A673 (cell line): ENCODE data around the gene FHIT. TPM values are rescaled to one million over a fixed set of nuclear protein-coding genes. Genes with fewer than 3 reads are reported as not detected.

Source experiments
- BruUV-seq: library from RNA; stranded (reverse); fragments of 400-500 nt; replicated peaks from 2 replicates; lab custom pipeline; 2021; lab: Mats Ljungman, UMichigan
- CTCF ChIA-PET: fragments of 300-600 bp; sonication (Branson Sonifier 250); formaldehyde crosslinking; loops from one replicate; lab custom pipeline; 2022; ENCODE audit warnings: antibody characterized with exemption; lab: Charles Lee
- POLR2A ChIA-PET: fragments of 300-600 bp; sonication (Branson Sonifier 250); formaldehyde crosslinking; loops from one replicate; lab custom pipeline; 2022; ENCODE audit warnings: antibody characterized with exemption; ENCODE audit not compliant: low non-redundant PET; lab: Charles Lee
- DNase-seq: peaks from one replicate; pipeline ENCODE4 v3.0.0-alpha.2; 2015; ENCODE audit warnings: low spot score
- H3K27ac ChIP-seq: fragments of 200-600 bp; sonication (generic); 2 replicates; pipeline ENCODE4 v1.5.1; 2016; ENCODE audit warnings: mixed run types, low read depth, mild to moderate bottlenecking, mixed read lengths, antibody characterized with exemption, low read length; ENCODE audit not compliant: poor library complexity, severe bottlenecking
- H3K27me3 ChIP-seq: fragments of 200-600 bp; sonication (generic); replicated peaks from 2 replicates; pipeline ENCODE4 v1.6.1; 2017; ENCODE audit warnings: mixed run types, low read depth, mild to moderate bottlenecking, mixed read lengths, antibody characterized with exemption, low read length; ENCODE audit not compliant: insufficient read depth, poor library complexity
- H3K36me3 ChIP-seq: fragments of 200-600 bp; sonication (generic); 2 replicates; pipeline ENCODE4 v1.6.1; 2016; ENCODE audit warnings: mixed run types, mild to moderate bottlenecking, mixed read lengths, antibody characterized with exemption, low read length; ENCODE audit not compliant: insufficient read depth, poor library complexity, severe bottlenecking
- H3K4me1 ChIP-seq: fragments of 200-600 bp; sonication (generic); 2 replicates; pipeline ENCODE4 v1.6.1; 2017; ENCODE audit warnings: mixed run types, mild to moderate bottlenecking, mixed read lengths, antibody characterized with exemption, low read length; ENCODE audit not compliant: insufficient read depth, poor library complexity, severe bottlenecking
- H3K4me3 ChIP-seq: fragments of 200-600 bp; sonication (generic); 2 replicates; pipeline ENCODE4 v1.5.1; 2016; ENCODE audit warnings: low read depth, mixed run types, mild to moderate bottlenecking, mixed read lengths, low read length; ENCODE audit not compliant: poor library complexity, severe bottlenecking
- H3K9me3 ChIP-seq: fragments of 200-600 bp; sonication (generic); 2 replicates; pipeline ENCODE4 v1.6.1; 2016; ENCODE audit warnings: mixed run types, low read depth, mild to moderate bottlenecking, mixed read lengths, antibody characterized with exemption, low read length; ENCODE audit not compliant: poor library complexity, severe bottlenecking
- CTCF ChIP-seq: fragments of 300-800, 200-600 bp; sonication (generic); conservative IDR thresholded peaks from 2 replicates; pipeline ENCODE4 v1.5.1; 2017; ENCODE audit warnings: low read depth, mild to moderate bottlenecking, antibody characterized with exemption, low read length, moderate library complexity, mixed read lengths
- EZH2 ChIP-seq: fragments of 200-600 bp; sonication (generic); IDR thresholded peaks from 2 replicates; pipeline ENCODE4 v1.6.1; 2017; ENCODE audit warnings: borderline replicate concordance, low read depth, mild to moderate bottlenecking, mixed read lengths, antibody characterized with exemption, low read length; ENCODE audit not compliant: poor library complexity, severe bottlenecking
- intact Hi-C: fragments of 100-400 bp; cut with micrococcal nuclease; formaldehyde crosslinking; loops from one replicate; pipeline ENCODE4 v1.10.0; 2022; ENCODE audit not compliant: unreplicated experiment
- total RNA-seq: library from RNA; stranded (reverse); gene quantifications from 2 replicates; pipeline ENCODE4 v1.2.3, GENCODE V29; 2021

FHIT gene
- total RNA-seq, 1 experiment from 2014 or later: not detected

- H3K4me1 ChIP-seq: no peaks in the 10 kb centered on the region
- no peaks in the 10 kb centered on the region for H3K36me3 ChIP-seq
These were observed 1081.5 kb downstream of the FHIT start for GRCh38 chr3:60169755-60170154.

GRCh38 chr3:60167186-60167585, 1084.1 kb downstream of the FHIT start:
- no peaks in the 10 kb centered on the region for H3K9me3 ChIP-seq
- POLR2A ChIA-PET: no interaction called here
- H3K36me3 ChIP-seq: no peaks in the 10 kb centered on the region
- BruUV-seq: no TSS peak
- H3K4me1 ChIP-seq: no peaks in the 10 kb centered on the region
- CTCF ChIA-PET: no interaction called here
- no peaks in the 10 kb centered on the region for H3K27me3 ChIP-seq
- DNase-seq: no peak
- no peak overlapping the region for H3K27ac ChIP-seq
- intact Hi-C loops: no loop called here
- H3K4me3 ChIP-seq: no peak overlapping the region
- TF ChIP-seq CTCF: no peak
- TF ChIP-seq EZH2: no peak

More at GRCh38 chr3:60169755-60170154, 1081.5 kb downstream of the FHIT start:
- BruUV-seq: no TSS peak
- Histone ChIP-seq H3K27me3 (no peaks in the 10 kb centered on the region), H3K27ac (no peak overlapping the region), H3K4me3 (no peak overlapping the region), H3K9me3 (no peaks in the 10 kb centered on the region)
- intact Hi-C loops: no loop called here
- no peak for TF ChIP-seq EZH2
- TF ChIP-seq CTCF: no peak
- ChIA-PET CTCF (no interaction called here), POLR2A (no interaction called here)
- no peak for DNase-seq

- no peak for TF ChIP-seq CTCF
- TF ChIP-seq EZH2: no peak
- Histone ChIP-seq H3K27ac (no peak overlapping the region), H3K4me3 (no peak overlapping the region), H3K36me3 (no peaks in the 10 kb centered on the region), H3K4me1 (no peaks in the 10 kb centered on the region), H3K9me3 (no peaks in the 10 kb centered on the region), H3K27me3 (no peaks in the 10 kb centered on the region)
- no peak for DNase-seq
- ChIA-PET POLR2A (no interaction called here), CTCF (no interaction called here)
- intact Hi-C loops: no loop called here
- no TSS peak for BruUV-seq
These were observed 1090.2 kb downstream of the FHIT start for GRCh38 chr3:60160822-60161748.
